ENCODE results near the gene FOXJ3. TPM values are rescaled to one million over a fixed set of nuclear protein-coding genes. Genes with fewer than 3 reads are reported as not detected.

The FOXJ3 gene
- total and polyA plus RNA-seq, 2 donors (not counting 1 experiment from before 2014, with no cell fraction given), result 15.4 to 76.4 TPM

GRCh38 chr1:42259059-42259738, 75.8 kb downstream of the FOXJ3 start:
- H3K9me3 ChIP-seq (ENCODE audit: control extremely low read depth in 1 of 3, control insufficient read depth in 2 of 3, insufficient read depth in 1 of 3, low read length in 2 of 3), result no peaks in the 10 kb centered on the region
- peaks cover 70% of the 10 kb centered on the region for H3K79me2 ChIP-seq (ENCODE audit: control insufficient read depth, insufficient read depth, low read length)
- no peak overlapping the region for H3K9ac ChIP-seq (ENCODE audit: low read length)
- H3K27ac ChIP-seq (ENCODE audit: low read length in 2 of 2), result no peak overlapping the region
- ATAC-seq (ENCODE audit: low read depth) (no peak), DNase-seq (no peak)
- CTCF ChIA-PET, result no interaction called here
- no peak overlapping the region for H3K4me2 ChIP-seq (replicated peaks; ENCODE audit: low read depth, low read length, poor library complexity, severe bottlenecking)
- peaks cover 11% of the 10 kb centered on the region for H4K20me1 ChIP-seq (ENCODE audit: control insufficient read depth, insufficient read depth, low read length, poor library complexity, severe bottlenecking)
- no peak for TF ChIP-seq EZH2 (IDR thresholded peaks at IDR 0.05; ENCODE audit: borderline replicate concordance, insufficient read depth, low read depth, low read length, poor library complexity, severe bottlenecking)
- TF ChIP-seq, protein P1, sequence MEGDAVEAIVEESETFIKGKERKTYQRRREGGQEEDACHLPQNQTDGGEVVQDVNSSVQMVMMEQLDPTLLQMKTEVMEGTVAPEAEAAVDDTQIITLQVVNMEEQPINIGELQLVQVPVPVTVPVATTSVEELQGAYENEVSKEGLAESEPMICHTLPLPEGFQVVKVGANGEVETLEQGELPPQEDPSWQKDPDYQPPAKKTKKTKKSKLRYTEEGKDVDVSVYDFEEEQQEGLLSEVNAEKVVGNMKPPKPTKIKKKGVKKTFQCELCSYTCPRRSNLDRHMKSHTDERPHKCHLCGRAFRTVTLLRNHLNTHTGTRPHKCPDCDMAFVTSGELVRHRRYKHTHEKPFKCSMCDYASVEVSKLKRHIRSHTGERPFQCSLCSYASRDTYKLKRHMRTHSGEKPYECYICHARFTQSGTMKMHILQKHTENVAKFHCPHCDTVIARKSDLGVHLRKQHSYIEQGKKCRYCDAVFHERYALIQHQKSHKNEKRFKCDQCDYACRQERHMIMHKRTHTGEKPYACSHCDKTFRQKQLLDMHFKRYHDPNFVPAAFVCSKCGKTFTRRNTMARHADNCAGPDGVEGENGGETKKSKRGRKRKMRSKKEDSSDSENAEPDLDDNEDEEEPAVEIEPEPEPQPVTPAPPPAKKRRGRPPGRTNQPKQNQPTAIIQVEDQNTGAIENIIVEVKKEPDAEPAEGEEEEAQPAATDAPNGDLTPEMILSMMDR (IDR thresholded peaks at IDR 0.05), result no peak
- H3K4me1 ChIP-seq (ENCODE audit: control insufficient read depth in 2 of 2, insufficient read depth in 2 of 2, low read length in 2 of 2), result peaks cover 0 to 4% of the 10 kb centered on the region in 2 donors
- H3K27me3 Mint-ChIP-seq, result no peaks in the 10 kb centered on the region
- H3K36me3 ChIP-seq (replicated peaks in 1 of 2; ENCODE audit: control extremely low read depth in 1 of 2, control insufficient read depth in 1 of 2, extremely low read depth in 1 of 2, insufficient read depth in 2 of 2, low read length in 1 of 2), result peaks cover 0 to 16% of the 10 kb centered on the region in 2 experiments
- peaks cover 39% of the 10 kb centered on the region for H3K4me1 Mint-ChIP-seq
- no peaks in the 10 kb centered on the region for H3K27me3 ChIP-seq (replicated peaks in 1 of 4; ENCODE audit: control extremely low read depth in 1 of 4, control insufficient read depth in 3 of 4, insufficient read depth in 4 of 4, low read length in 3 of 4)
- H2AFZ ChIP-seq (ENCODE audit: insufficient read depth, low read depth, low read length, poor library complexity, severe bottlenecking), result no peak overlapping the region
- H3K4me3 ChIP-seq (ENCODE audit: control extremely low read depth in 1 of 5, extremely low read depth in 1 of 5, insufficient read depth in 1 of 5, low read depth in 2 of 5, low read length in 4 of 5), result no peak overlapping the region
- POLR2A ChIA-PET, result no interaction called here
- 43% methylated on average over 2 of the region's 4 CpGs for WGBS (ENCODE audit: insufficient coverage)
- H3K27ac Mint-ChIP-seq, result no peak overlapping the region
- intact Hi-C loops (cut with micrococcal nuclease), result no loop called here
- H3K9me3 Mint-ChIP-seq (ENCODE audit: insufficient read depth), result no peaks in the 10 kb centered on the region
- H3K4me3 Mint-ChIP-seq, result no peak overlapping the region

GRCh38 chr1:42258218-42258617, 76.8 kb downstream of the FOXJ3 start:
- no peak for DNase-seq
- ATAC-seq (ENCODE audit: low read depth), result no peak
- Histone ChIP-seq H3K27ac (ENCODE audit: low read length in 2 of 2) (no peak overlapping the region), H3K27me3 (replicated peaks in 1 of 4; ENCODE audit: control extremely low read depth in 1 of 4, control insufficient read depth in 3 of 4, insufficient read depth in 4 of 4, low read length in 3 of 4) (no peaks in the 10 kb centered on the region), H3K36me3 (replicated peaks in 1 of 2; ENCODE audit: control extremely low read depth in 1 of 2, control insufficient read depth in 1 of 2, extremely low read depth in 1 of 2, insufficient read depth in 2 of 2, low read length in 1 of 2) (peaks cover 0 to 10% of the 10 kb centered on the region in 2 experiments), H3K79me2 (ENCODE audit: control insufficient read depth, insufficient read depth, low read length) (peaks cover 70% of the 10 kb centered on the region), H4K20me1 (ENCODE audit: control insufficient read depth, insufficient read depth, low read length, poor library complexity, severe bottlenecking) (peaks cover 11% of the 10 kb centered on the region), H3K4me2 (replicated peaks; ENCODE audit: low read depth, low read length, poor library complexity, severe bottlenecking) (no peak overlapping the region), H3K9me3 (ENCODE audit: control extremely low read depth in 1 of 3, control insufficient read depth in 2 of 3, insufficient read depth in 1 of 3, low read length in 2 of 3) (no peaks in the 10 kb centered on the region), H3K4me1 (ENCODE audit: control insufficient read depth in 2 of 2, insufficient read depth in 2 of 2, low read length in 2 of 2) (peaks cover 0 to 4% of the 10 kb centered on the region in 2 donors), H3K9ac (ENCODE audit: low read length) (no peak overlapping the region), H2AFZ (ENCODE audit: insufficient read depth, low read depth, low read length, poor library complexity, severe bottlenecking) (no peak overlapping the region), H3K4me3 (ENCODE audit: control extremely low read depth in 1 of 5, extremely low read depth in 1 of 5, insufficient read depth in 1 of 5, low read depth in 2 of 5, low read length in 4 of 5) (no peak overlapping the region)
- CTCF ChIA-PET, result no interaction called here
- Mint-ChIP-seq H3K27me3 (no peaks in the 10 kb centered on the region), H3K4me3 (no peak overlapping the region), H3K27ac (no peak overlapping the region), H3K9me3 (ENCODE audit: insufficient read depth) (no peaks in the 10 kb centered on the region), H3K4me1 (peaks cover 34% of the 10 kb centered on the region)
- intact Hi-C loops (cut with micrococcal nuclease), result no loop called here
- TF ChIP-seq, protein P1 (IDR thresholded peaks at IDR 0.05), result no peak
- TF ChIP-seq EZH2 (IDR thresholded peaks at IDR 0.05; ENCODE audit: borderline replicate concordance, insufficient read depth, low read depth, low read length, poor library complexity, severe bottlenecking), result no peak
- no CpG with 5 or more reads among the region's 1 CpG for WGBS (ENCODE audit: insufficient coverage)
- POLR2A ChIA-PET, result no interaction called here
